T-helper 9 cell (primary cell): ENCODE results near the gene ZNF544.
"Not testable (repeated sequence)": the region's sequence is repeated elsewhere in the genome, so short reads cannot be mapped to it uniquely, and the experiment has no call there.

ENCODE experiments used
- DNase-seq: peaks from one replicate; pipeline ENCODE4 v3.0.0-alpha.2; 2020

ZNF544 gene

GRCh38 chr19:58305932-58306323 is 77.2 kb downstream of the ZNF544 start:
- DNase-seq: no peak

- no peak for DNase-seq
Observed at GRCh38 chr19:58307736-58308135, 79.0 kb downstream of the ZNF544 start.

- DNase-seq: not testable (repeated sequence)
Observed at GRCh38 chr19:58310685-58311084, 82.0 kb downstream of the ZNF544 start.

DNA sequence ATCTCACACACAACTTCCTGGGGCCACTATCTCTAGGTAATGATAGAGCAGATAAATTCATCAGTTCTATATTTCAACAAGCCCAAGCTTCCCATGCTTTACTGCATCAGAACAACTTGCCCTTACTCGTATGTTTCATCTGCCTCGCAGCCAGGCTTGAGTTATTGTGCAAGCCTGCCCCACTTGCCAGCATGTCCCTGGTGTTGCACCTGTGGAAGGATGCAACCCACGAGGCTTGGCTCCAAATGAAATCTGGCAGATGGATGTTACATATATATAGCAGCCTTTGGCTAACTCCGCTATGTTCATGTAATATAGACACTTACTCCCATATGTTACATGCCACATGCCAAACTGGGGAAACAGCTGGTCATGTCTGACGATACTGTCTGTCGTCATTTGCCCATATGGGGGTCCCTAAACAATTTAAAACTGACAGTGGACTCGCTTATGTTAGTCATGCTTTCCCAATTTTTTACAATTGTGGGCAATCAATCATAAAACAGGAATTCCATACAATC is 82.7 kb downstream of the ZNF544 start:
- DNase-seq: no peak
